ENCODE results near the gene ZDHHC11. TPM values are rescaled to one million over a fixed set of nuclear protein-coding genes. Genes with fewer than 3 reads are reported as not detected.
"Not testable (repeated sequence)": the region's sequence is repeated elsewhere in the genome, so short reads cannot be mapped to it uniquely, and the experiment has no call there.

ZDHHC11 gene
- total RNA-seq, 1 donor from 2014 or later, result 11.9 TPM

GRCh38 chr5:747303-747844, 103.4 kb downstream of the ZDHHC11 start:
- H3K4me1 Mint-ChIP-seq (ENCODE audit: low read depth); H3K36me3 Mint-ChIP-seq (ENCODE audit: low read depth); H3K27me3 Mint-ChIP-seq (ENCODE audit: low read depth); H3K27ac Mint-ChIP-seq; DNase-seq (ENCODE audit: low spot score); intact Hi-C loops (cut with micrococcal nuclease); H3K4me3 Mint-ChIP-seq (ENCODE audit: low read depth); H3K9me3 Mint-ChIP-seq: not testable (repeated sequence)

GRCh38 chr5:746258-746761, 104.5 kb downstream of the ZDHHC11 start:
- Mint-ChIP-seq H3K27ac (no peak overlapping the region), H3K4me1 (ENCODE audit: low read depth) (no peaks in the 10 kb centered on the region), H3K9me3 (no peaks in the 10 kb centered on the region), H3K4me3 (ENCODE audit: low read depth) (no peak overlapping the region), H3K27me3 (ENCODE audit: low read depth) (peaks cover 4% of the 10 kb centered on the region), H3K36me3 (ENCODE audit: low read depth) (no peaks in the 10 kb centered on the region)
- no peak for DNase-seq (ENCODE audit: low spot score)
- intact Hi-C loops (cut with micrococcal nuclease), result no loop called here

Other genes with a start within 250 kb of the ZDHHC11 start
- gene CEP72, start 238.6 kb downstream of the ZDHHC11 start, total RNA-seq, result 29.6 and 30.2 TPM in 2 replicates
- 0.09 and 0.11 TPM in 2 replicates for gene TPPP, start 157.6 kb downstream of the ZDHHC11 start, total RNA-seq
- gene ZDHHC11B, start 66.3 kb downstream of the ZDHHC11 start, total RNA-seq, result 0.07 and 0.18 TPM in 2 replicates
- gene BRD9, start 41.8 kb upstream of the ZDHHC11 start, total RNA-seq, result 72.9 and 73.2 TPM in 2 replicates
- 36.6 and 37.6 TPM in 2 replicates for gene TRIP13, start 41.9 kb upstream of the ZDHHC11 start, total RNA-seq
- gene NKD2, start 157.8 kb upstream of the ZDHHC11 start, total RNA-seq, result 14.4 TPM in 2 replicates

Measured in activated T-helper 2 cell treated with anti-CD3 and anti-CD28 coated beads, Interferon-gamma antibody, Interleukin-2, Interleukin-4, amounts not matched to agents 10 μg/mL and 5 μg/mL and 100 μg/mL, durations not matched to agents 14 hours and 24 hours and 36 hours (primary cell).